ENCODE data around the gene SPEF2.
"Not testable (repeated sequence)": the region's sequence is repeated elsewhere in the genome, so short reads cannot be mapped to it uniquely, and the experiment has no call there.

The SPEF2 gene

DNA sequence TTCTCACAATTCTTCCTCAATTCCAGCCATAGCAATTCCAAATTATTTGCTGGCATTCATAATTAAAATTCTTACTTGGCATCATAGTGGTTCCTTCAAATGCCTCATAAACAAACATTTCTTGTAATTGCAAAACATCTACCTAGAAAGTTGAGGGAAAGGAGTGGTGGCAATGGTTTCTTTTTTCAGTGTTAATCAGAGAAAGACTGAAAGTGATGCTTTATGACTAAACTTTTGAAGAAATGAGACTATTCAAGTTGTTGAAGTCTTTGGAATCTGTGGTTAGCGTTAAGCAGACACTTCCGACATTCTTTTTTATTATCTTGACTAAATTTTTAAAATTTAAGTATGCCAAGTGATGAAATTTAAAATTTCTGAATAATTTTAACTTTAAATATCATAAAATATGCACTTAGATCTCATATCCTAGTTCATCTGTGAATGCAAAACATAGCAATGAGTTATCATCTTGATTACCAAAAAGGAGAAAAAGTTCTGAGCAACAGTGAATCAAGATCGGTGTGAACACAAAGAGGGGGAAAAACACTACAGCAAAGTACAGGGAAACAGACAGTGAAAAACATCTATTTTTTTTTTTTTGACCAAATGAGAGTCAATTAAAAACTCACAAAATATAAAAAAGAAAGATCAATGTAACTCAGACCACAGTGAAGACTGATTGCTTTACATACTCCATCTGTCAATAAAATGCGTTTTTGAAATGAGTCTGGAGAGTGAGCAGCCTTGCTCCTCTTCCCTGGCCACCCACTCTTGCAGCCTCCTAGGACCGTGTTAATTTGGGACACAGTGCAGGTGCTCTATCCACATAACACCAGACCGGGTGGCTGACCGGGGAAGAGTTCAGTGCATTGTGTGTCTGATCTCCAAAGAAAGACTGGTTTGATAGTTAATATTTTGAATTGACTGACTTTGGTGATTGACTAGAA lies 218.4 kb downstream of the SPEF2 start:
- H3K4me3 ChIP-seq (ENCODE audit: low read depth, low read length) = no peak overlapping the region
- TF ChIP-seq, protein P1, sequence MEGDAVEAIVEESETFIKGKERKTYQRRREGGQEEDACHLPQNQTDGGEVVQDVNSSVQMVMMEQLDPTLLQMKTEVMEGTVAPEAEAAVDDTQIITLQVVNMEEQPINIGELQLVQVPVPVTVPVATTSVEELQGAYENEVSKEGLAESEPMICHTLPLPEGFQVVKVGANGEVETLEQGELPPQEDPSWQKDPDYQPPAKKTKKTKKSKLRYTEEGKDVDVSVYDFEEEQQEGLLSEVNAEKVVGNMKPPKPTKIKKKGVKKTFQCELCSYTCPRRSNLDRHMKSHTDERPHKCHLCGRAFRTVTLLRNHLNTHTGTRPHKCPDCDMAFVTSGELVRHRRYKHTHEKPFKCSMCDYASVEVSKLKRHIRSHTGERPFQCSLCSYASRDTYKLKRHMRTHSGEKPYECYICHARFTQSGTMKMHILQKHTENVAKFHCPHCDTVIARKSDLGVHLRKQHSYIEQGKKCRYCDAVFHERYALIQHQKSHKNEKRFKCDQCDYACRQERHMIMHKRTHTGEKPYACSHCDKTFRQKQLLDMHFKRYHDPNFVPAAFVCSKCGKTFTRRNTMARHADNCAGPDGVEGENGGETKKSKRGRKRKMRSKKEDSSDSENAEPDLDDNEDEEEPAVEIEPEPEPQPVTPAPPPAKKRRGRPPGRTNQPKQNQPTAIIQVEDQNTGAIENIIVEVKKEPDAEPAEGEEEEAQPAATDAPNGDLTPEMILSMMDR (IDR thresholded peaks at IDR 0.05; ENCODE audit: low read depth, low read length) = no peak

DNA sequence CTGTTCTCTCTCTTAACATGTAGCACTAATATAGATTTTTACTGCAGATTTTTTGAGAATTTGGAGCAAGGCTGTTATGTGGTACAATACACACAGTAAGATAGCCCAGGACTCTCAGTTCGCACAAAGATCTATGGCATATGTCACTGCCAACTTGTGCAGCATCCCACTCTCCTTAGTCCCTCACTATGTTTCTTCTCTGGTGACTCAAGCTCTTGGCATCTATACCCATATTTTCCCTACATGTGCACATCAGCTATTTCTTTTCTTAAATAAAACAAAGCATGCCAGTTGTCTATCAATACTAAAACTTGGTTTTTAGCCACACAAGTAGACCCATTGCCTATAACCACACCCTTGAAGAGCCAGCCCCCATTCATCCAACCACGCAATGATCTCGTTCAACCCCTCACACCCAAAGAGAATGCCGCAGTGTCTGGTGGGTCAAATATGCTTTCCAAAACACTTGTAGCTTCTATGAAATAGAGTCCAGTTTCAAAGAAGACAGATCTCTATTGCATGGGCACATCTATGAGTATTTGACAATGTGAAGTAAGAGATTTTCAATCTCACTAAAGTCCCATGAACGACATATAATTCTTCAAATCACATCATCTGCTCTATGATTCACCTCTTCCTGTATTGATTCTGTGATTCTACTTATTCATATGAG lies 220.8 kb downstream of the SPEF2 start:
- TF ChIP-seq, protein P1 (IDR thresholded peaks at IDR 0.05; ENCODE audit: low read depth, low read length) = no peak
- H3K4me3 ChIP-seq (ENCODE audit: low read depth, low read length) = no peak overlapping the region

DNA sequence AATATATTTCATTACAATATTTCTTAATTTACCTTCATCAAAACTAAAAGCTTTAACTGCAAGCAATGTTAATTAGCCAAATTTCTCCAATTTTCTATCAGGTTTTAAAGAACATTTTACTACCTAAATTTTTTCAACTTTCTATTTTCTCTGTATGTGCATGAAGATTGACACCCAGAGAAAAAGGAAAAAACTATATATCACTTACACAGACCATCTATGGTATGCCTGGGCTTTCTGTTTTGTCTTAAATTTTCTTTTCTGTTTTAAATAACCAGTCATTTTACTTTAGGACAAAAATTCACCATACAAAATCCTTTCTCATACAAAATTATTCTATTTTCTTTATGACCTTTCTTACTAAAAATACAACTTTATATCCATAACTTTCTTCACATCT lies 225.2 kb downstream of the SPEF2 start:
- TF ChIP-seq, protein P1 (IDR thresholded peaks at IDR 0.05; ENCODE audit: low read depth, low read length) = no peak
- no peak overlapping the region for H3K4me3 ChIP-seq (ENCODE audit: low read depth, low read length)

- not testable (repeated sequence) for H3K4me3 ChIP-seq (ENCODE audit: low read depth, low read length)
Observed at GRCh38 chr5:35845508-35845907, 227.8 kb downstream of the SPEF2 start.

DNA sequence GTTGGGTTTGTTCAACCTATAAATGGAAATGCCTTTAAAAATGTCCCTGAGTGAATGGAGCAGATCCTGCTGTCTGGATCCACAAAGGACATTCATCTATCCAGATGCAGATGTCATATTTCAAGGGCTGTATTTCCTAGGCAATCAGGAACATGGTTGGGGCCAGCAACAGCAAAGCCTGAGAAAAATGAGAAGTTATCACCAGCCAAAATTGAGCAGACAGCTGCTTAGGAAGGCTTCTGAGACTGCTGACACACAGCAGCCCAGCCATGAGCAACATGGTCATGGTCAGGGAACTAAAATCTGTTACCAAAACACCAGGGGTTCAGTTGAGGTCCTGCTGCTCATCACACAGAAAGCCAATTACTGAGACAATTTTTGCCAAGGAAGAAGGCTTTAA lies 229.8 kb downstream of the SPEF2 start:
- TF ChIP-seq, protein P1 (IDR thresholded peaks at IDR 0.05; ENCODE audit: low read depth, low read length) = no peak
- no peak overlapping the region for H3K4me3 ChIP-seq (ENCODE audit: low read depth, low read length)

DNA sequence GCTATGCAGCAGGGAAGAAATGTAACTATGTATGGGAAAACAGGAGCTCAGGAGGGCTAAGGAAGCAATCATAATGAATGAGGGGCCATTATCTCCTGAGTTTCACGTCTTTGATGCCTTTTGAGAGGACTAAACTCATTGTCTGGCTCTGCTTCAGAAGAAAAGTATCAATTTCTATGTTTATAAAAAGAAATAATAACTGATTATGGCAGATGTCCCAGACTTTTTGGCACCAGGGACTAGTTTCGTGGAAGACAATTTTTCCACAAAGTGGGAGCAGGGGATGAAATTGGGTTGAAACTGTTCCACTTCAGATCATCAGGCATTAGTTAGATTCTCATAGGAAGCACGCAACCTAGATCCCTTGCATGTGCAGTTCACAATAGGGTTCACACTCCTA lies 230.3 kb downstream of the SPEF2 start:
- H3K4me3 ChIP-seq (ENCODE audit: low read depth, low read length) = no peak overlapping the region
- TF ChIP-seq, protein P1 (IDR thresholded peaks at IDR 0.05; ENCODE audit: low read depth, low read length) = no peak

DNA sequence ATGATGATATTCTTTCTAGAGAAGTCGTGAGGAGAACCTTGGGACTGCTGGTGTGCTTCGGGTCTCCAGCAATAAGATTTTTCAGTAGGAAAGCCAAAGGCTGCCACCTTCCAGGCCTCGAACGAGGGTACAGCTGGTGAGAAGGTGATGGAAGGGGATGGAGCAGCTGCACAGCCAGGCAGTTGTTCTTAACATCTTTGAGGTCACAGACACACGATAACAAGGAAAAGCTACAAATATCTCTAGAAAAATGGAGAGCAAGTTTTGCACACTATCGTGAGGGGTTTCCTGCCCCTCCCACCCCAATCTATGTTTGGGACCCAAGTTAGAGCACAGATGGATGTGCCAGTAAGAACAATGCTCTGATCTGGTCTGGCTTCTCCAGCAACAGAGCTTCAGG lies 232.2 kb downstream of the SPEF2 start:
- no peak overlapping the region for H3K4me3 ChIP-seq (ENCODE audit: low read depth, low read length)
- TF ChIP-seq, protein P1 (IDR thresholded peaks at IDR 0.05; ENCODE audit: low read depth, low read length) = no peak
